SK-N-SH (cell line): ENCODE measurements around the gene PFN2.

ENCODE experiments used
- CHD2 ChIP-seq: fragments of 150-350 bp; IDR thresholded peaks from 2 replicates; pipeline ENCODE4 v1.6.1; 2018; ENCODE audit warnings: low read length; ENCODE audit not compliant: partially characterized antibody
- EP300 ChIP-seq, 2 experiments: IDR thresholded peaks; 2 replicates each; pipeline versions ENCODE4 v1.4.0 to v1.6.1; 2012; ENCODE audit warnings: borderline replicate concordance in 1 of 2, low read depth in 1 of 2, low read length in 1 of 2
- GABPA ChIP-seq: IDR thresholded peaks from 2 replicates; pipeline ENCODE4 v1.4.0; 2012; ENCODE audit warnings: low read depth, mild to moderate bottlenecking
- NRF1 ChIP-seq: IDR thresholded peaks from 2 replicates; pipeline ENCODE4 v1.6.1; 2012; ENCODE audit warnings: low read depth, mild to moderate bottlenecking, low read length
- RAD21 ChIP-seq: IDR thresholded peaks from 2 replicates; pipeline ENCODE4 v1.6.1; 2012; ENCODE audit warnings: mild to moderate bottlenecking, low read length
- RCOR1 ChIP-seq: fragments of 150-350 bp; IDR thresholded peaks from 2 replicates; pipeline ENCODE4 v1.6.1; 2017; ENCODE audit warnings: antibody characterized with exemption, low read length
- RFX5 ChIP-seq: IDR thresholded peaks from 2 replicates; pipeline ENCODE4 v1.6.1; 2012; ENCODE audit warnings: mild to moderate bottlenecking, improper control_type of control experiment, low read length
- RXRA ChIP-seq: IDR thresholded peaks from 2 replicates; pipeline ENCODE4 v1.4.0; 2012; ENCODE audit warnings: low read depth, mild to moderate bottlenecking, borderline replicate concordance
- TAF1 ChIP-seq: IDR thresholded peaks from 2 replicates; pipeline ENCODE4 v1.6.1; 2012; ENCODE audit warnings: low read depth, mild to moderate bottlenecking, low read length, moderate library complexity, borderline replicate concordance
- TF ChIP-seq, protein P1 (sequence below): fragments of 200-600 bp; sonication (generic); IDR thresholded peaks from 2 replicates; pipeline ENCODE4 v1.6.1; 2017; ENCODE audit warnings: antibody characterized with exemption, mild to moderate bottlenecking, moderate library complexity
- TF ChIP-seq, protein P2 (sequence below): IDR thresholded peaks from 2 replicates; pipeline ENCODE4 v1.4.0; 2012; ENCODE audit warnings: low read depth, borderline replicate concordance
- TF ChIP-seq, protein P3 (sequence below): IDR thresholded peaks from 2 replicates; pipeline ENCODE4 v1.6.1; 2012; ENCODE audit warnings: mild to moderate bottlenecking, low read depth, low read length, moderate library complexity

DNA sequence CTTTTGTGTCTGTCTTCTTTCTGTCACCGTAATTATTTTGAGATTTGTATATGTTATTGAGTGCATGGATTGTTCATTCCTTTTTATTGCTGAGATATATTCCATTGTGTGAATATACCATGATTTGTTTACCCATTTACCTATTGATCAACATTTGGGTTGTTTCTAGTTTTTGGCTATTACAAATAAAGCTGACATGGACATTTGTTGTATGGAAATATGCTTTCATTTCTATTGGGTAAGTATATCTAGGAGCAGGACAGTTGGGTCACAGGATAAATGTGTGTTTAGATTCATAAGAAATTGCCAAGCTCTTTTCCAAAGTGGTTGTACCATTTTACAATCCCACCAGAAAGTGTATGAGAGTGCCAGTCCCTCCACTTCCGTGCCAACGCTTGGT is 51.2 kb downstream of the PFN2 start:
- TF ChIP-seq NRF1: no peak
- TF ChIP-seq, protein P1, sequence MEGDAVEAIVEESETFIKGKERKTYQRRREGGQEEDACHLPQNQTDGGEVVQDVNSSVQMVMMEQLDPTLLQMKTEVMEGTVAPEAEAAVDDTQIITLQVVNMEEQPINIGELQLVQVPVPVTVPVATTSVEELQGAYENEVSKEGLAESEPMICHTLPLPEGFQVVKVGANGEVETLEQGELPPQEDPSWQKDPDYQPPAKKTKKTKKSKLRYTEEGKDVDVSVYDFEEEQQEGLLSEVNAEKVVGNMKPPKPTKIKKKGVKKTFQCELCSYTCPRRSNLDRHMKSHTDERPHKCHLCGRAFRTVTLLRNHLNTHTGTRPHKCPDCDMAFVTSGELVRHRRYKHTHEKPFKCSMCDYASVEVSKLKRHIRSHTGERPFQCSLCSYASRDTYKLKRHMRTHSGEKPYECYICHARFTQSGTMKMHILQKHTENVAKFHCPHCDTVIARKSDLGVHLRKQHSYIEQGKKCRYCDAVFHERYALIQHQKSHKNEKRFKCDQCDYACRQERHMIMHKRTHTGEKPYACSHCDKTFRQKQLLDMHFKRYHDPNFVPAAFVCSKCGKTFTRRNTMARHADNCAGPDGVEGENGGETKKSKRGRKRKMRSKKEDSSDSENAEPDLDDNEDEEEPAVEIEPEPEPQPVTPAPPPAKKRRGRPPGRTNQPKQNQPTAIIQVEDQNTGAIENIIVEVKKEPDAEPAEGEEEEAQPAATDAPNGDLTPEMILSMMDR: no peak
- TF ChIP-seq, protein P2, sequence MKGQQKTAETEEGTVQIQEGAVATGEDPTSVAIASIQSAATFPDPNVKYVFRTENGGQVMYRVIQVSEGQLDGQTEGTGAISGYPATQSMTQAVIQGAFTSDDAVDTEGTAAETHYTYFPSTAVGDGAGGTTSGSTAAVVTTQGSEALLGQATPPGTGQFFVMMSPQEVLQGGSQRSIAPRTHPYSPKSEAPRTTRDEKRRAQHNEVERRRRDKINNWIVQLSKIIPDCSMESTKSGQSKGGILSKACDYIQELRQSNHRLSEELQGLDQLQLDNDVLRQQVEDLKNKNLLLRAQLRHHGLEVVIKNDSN: no peak
- TF ChIP-seq EP300 (IDR thresholded peaks at IDR 0.05; ENCODE audit: borderline replicate concordance in 1 of 2, low read depth in 1 of 2, low read length in 1 of 2): no peak
- TF ChIP-seq TAF1: no peak
- TF ChIP-seq, protein P3, sequence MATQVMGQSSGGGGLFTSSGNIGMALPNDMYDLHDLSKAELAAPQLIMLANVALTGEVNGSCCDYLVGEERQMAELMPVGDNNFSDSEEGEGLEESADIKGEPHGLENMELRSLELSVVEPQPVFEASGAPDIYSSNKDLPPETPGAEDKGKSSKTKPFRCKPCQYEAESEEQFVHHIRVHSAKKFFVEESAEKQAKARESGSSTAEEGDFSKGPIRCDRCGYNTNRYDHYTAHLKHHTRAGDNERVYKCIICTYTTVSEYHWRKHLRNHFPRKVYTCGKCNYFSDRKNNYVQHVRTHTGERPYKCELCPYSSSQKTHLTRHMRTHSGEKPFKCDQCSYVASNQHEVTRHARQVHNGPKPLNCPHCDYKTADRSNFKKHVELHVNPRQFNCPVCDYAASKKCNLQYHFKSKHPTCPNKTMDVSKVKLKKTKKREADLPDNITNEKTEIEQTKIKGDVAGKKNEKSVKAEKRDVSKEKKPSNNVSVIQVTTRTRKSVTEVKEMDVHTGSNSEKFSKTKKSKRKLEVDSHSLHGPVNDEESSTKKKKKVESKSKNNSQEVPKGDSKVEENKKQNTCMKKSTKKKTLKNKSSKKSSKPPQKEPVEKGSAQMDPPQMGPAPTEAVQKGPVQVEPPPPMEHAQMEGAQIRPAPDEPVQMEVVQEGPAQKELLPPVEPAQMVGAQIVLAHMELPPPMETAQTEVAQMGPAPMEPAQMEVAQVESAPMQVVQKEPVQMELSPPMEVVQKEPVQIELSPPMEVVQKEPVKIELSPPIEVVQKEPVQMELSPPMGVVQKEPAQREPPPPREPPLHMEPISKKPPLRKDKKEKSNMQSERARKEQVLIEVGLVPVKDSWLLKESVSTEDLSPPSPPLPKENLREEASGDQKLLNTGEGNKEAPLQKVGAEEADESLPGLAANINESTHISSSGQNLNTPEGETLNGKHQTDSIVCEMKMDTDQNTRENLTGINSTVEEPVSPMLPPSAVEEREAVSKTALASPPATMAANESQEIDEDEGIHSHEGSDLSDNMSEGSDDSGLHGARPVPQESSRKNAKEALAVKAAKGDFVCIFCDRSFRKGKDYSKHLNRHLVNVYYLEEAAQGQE: no peak
- no peak for TF ChIP-seq RCOR1
- TF ChIP-seq GABPA: no peak
- TF ChIP-seq RXRA: no peak
- TF ChIP-seq RAD21: no peak
- no peak for TF ChIP-seq CHD2
- no peak for TF ChIP-seq RFX5
